ENCODE data around the gene KRTAP10-2. TPM values are rescaled to one million over a fixed set of nuclear protein-coding genes. Genes with fewer than 3 reads are reported as not detected.

The KRTAP10-2 gene
- total RNA-seq, 1 experiment from 2014 or later = not detected

DNA sequence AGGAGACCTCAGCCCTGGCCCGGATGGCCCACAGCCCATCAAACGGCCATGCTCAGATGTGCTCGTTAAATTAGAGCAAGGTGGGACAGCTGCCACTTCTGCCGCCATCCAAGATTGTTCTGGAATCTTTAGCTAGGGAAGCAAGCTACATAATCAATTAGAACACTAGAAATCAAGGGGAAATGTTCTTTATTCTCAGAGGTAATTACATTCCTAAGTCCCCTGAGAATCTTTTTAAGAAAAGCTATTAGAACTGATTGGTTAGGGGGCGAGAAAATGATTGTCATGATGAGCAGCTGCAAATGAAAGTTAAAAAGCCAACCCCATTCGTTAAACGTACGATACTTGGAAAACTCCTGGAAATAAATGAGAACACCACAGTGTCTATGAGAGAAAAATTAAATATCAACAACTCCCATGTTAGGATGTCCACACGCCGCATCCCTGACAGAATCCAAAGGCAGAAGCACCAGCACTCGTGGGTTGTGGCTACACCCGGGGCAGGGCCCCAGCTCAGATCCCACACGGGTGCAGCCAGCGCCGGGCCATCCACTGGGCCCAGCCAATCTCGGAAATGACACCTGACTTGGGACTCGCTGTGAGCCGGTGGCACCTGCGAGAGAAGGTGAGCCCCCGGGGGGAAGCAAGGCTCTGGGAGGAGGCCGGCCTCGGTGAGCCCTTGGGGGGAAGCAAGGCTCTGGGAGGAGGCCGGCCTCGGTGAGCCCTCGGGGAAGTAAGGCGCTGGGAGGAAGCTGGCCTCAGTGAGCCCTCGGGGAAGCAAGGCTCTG, 48.9 kb downstream of the KRTAP10-2 start:
- DNase-seq (ENCODE audit: low read depth, low spot score) = no peak

More for the DNA sequence above, 48.9 kb downstream of the KRTAP10-2 start:
- RAD21 ChIA-PET (ENCODE audit: low non-redundant PET in 1 of 2, low total read pairs in 2 of 2, uncharacterized antibody in 2 of 2, unreplicated experiment in 2 of 2) = no interaction called here
- no peak for ATAC-seq
- H3K4me2 ChIP-seq (ENCODE audit: low read length) = no peak overlapping the region
- H3K27me3 ChIP-seq (ENCODE audit: insufficient read depth, low read length) = peaks cover 5% of the 10 kb centered on the region; the same call in 1 of the 2 replicates
- no peaks in the 10 kb centered on the region for H3K9me2 ChIP-seq (ENCODE audit: insufficient read depth)
- no peak overlapping the region for H3K27ac ChIP-seq (ENCODE audit: low read depth, low read length)
- TF ChIP-seq SRF (IDR thresholded peaks at IDR 0.05; ENCODE audit: low read depth) = no peak
- no peak for TF ChIP-seq YY1 (IDR thresholded peaks at IDR 0.05; ENCODE audit: extremely low read depth, insufficient replicate concordance, low read depth, low read length)
- no peak for TF ChIP-seq FOSL1 (IDR thresholded peaks at IDR 0.05; ENCODE audit: low read depth)
- no peak for TF ChIP-seq POLR2AphosphoS5 (IDR thresholded peaks at IDR 0.05; ENCODE audit: low read depth, low read length)
- TF ChIP-seq, protein P1, sequence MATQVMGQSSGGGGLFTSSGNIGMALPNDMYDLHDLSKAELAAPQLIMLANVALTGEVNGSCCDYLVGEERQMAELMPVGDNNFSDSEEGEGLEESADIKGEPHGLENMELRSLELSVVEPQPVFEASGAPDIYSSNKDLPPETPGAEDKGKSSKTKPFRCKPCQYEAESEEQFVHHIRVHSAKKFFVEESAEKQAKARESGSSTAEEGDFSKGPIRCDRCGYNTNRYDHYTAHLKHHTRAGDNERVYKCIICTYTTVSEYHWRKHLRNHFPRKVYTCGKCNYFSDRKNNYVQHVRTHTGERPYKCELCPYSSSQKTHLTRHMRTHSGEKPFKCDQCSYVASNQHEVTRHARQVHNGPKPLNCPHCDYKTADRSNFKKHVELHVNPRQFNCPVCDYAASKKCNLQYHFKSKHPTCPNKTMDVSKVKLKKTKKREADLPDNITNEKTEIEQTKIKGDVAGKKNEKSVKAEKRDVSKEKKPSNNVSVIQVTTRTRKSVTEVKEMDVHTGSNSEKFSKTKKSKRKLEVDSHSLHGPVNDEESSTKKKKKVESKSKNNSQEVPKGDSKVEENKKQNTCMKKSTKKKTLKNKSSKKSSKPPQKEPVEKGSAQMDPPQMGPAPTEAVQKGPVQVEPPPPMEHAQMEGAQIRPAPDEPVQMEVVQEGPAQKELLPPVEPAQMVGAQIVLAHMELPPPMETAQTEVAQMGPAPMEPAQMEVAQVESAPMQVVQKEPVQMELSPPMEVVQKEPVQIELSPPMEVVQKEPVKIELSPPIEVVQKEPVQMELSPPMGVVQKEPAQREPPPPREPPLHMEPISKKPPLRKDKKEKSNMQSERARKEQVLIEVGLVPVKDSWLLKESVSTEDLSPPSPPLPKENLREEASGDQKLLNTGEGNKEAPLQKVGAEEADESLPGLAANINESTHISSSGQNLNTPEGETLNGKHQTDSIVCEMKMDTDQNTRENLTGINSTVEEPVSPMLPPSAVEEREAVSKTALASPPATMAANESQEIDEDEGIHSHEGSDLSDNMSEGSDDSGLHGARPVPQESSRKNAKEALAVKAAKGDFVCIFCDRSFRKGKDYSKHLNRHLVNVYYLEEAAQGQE (IDR thresholded peaks at IDR 0.05; ENCODE audit: low read depth) = no peak
- POLR2A ChIA-PET = no interaction called here
- intact Hi-C loops (cut with micrococcal nuclease) = no loop called here
- H3K79me2 ChIP-seq (ENCODE audit: insufficient read depth, low read length) = no peaks in the 10 kb centered on the region
- no peak overlapping the region for H2AFZ ChIP-seq (ENCODE audit: low read depth, low read length, poor library complexity, severe bottlenecking)
- no peaks in the 10 kb centered on the region for H3K9me3 ChIP-seq (ENCODE audit: control insufficient read depth in 1 of 2, insufficient read depth in 1 of 2, low read depth in 1 of 2, low read length in 2 of 2)
- no peaks in the 10 kb centered on the region for H3K4me1 ChIP-seq (ENCODE audit: control insufficient read depth in 1 of 2, insufficient read depth in 2 of 2, low read length in 2 of 2)
- no peak overlapping the region for H3K9ac ChIP-seq (ENCODE audit: low read length)
- BruUV-seq (replicated peaks) = no TSS peak
- CTCF ChIA-PET = interaction anchor here (2.4 kb wide), 1 partner anchor 8 kb away, joined by 7 read pairs; no protein-coding TSS in a partner anchor
- H4K20me1 ChIP-seq (ENCODE audit: insufficient read depth) = no peaks in the 10 kb centered on the region
- H3K36me3 ChIP-seq (ENCODE audit: control insufficient read depth in 1 of 2, insufficient read depth in 2 of 2, low read length in 2 of 2) = no peaks in the 10 kb centered on the region
- H3K4me3 ChIP-seq (replicated peaks in 1 of 2; ENCODE audit: low read depth in 1 of 2, low read length in 2 of 2) = no peak overlapping the region

Other genes with a start within 250 kb of the KRTAP10-2 start
- 15.3 TPM for gene CFAP410, start 212.1 kb downstream of the KRTAP10-2 start, total RNA-seq (2021; ENCODE audit: unreplicated experiment)
- gene TRPM2, start 197.9 kb downstream of the KRTAP10-2 start, total RNA-seq (2021; ENCODE audit: unreplicated experiment) = 28.1 TPM
- gene LRRC3, start 96.0 kb downstream of the KRTAP10-2 start, total RNA-seq (2021; ENCODE audit: unreplicated experiment) = 7.5 TPM
- gene KRTAP10-1, start 11.3 kb downstream of the KRTAP10-2 start, total RNA-seq (2021; ENCODE audit: unreplicated experiment) = not detected
- not detected for gene KRTAP10-3, start 7.3 kb upstream of the KRTAP10-2 start, total RNA-seq (2021; ENCODE audit: unreplicated experiment)
- not detected for gene KRTAP10-4, start 22.2 kb upstream of the KRTAP10-2 start, total RNA-seq (2021; ENCODE audit: unreplicated experiment)
- gene KRTAP10-5, start 29.1 kb upstream of the KRTAP10-2 start, total RNA-seq (2021; ENCODE audit: unreplicated experiment) = not detected
- not detected for gene KRTAP10-6, start 41.0 kb upstream of the KRTAP10-2 start, total RNA-seq (2021; ENCODE audit: unreplicated experiment)
- gene KRTAP10-7, start 49.1 kb upstream of the KRTAP10-2 start, total RNA-seq (2021; ENCODE audit: unreplicated experiment) = not detected
- not detected for gene KRTAP10-8, start 60.6 kb upstream of the KRTAP10-2 start, total RNA-seq (2021; ENCODE audit: unreplicated experiment)
- gene KRTAP10-9, start 75.6 kb upstream of the KRTAP10-2 start, total RNA-seq (2021; ENCODE audit: unreplicated experiment) = not detected
- not detected for gene KRTAP10-10, start 85.9 kb upstream of the KRTAP10-2 start, total RNA-seq (2021; ENCODE audit: unreplicated experiment)
- not detected for gene KRTAP10-11, start 94.9 kb upstream of the KRTAP10-2 start, total RNA-seq (2021; ENCODE audit: unreplicated experiment)
- gene KRTAP12-4, start 103.2 kb upstream of the KRTAP10-2 start, total RNA-seq (2021; ENCODE audit: unreplicated experiment) = not detected
- gene KRTAP12-3, start 106.4 kb upstream of the KRTAP10-2 start, total RNA-seq (2021; ENCODE audit: unreplicated experiment) = not detected
- gene KRTAP12-2, start 115.4 kb upstream of the KRTAP10-2 start, total RNA-seq (2021; ENCODE audit: unreplicated experiment) = not detected
- not detected for gene KRTAP12-1, start 130.7 kb upstream of the KRTAP10-2 start, total RNA-seq (2021; ENCODE audit: unreplicated experiment)
- not detected for gene KRTAP10-12, start 145.7 kb upstream of the KRTAP10-2 start, total RNA-seq (2021; ENCODE audit: unreplicated experiment)
- not detected for gene TSPEAR, start 160.1 kb upstream of the KRTAP10-2 start, total RNA-seq (2021; ENCODE audit: unreplicated experiment)

All from HCT116 (cell line).